ENCODE data around the gene ADM.

Gene ADM

DNA sequence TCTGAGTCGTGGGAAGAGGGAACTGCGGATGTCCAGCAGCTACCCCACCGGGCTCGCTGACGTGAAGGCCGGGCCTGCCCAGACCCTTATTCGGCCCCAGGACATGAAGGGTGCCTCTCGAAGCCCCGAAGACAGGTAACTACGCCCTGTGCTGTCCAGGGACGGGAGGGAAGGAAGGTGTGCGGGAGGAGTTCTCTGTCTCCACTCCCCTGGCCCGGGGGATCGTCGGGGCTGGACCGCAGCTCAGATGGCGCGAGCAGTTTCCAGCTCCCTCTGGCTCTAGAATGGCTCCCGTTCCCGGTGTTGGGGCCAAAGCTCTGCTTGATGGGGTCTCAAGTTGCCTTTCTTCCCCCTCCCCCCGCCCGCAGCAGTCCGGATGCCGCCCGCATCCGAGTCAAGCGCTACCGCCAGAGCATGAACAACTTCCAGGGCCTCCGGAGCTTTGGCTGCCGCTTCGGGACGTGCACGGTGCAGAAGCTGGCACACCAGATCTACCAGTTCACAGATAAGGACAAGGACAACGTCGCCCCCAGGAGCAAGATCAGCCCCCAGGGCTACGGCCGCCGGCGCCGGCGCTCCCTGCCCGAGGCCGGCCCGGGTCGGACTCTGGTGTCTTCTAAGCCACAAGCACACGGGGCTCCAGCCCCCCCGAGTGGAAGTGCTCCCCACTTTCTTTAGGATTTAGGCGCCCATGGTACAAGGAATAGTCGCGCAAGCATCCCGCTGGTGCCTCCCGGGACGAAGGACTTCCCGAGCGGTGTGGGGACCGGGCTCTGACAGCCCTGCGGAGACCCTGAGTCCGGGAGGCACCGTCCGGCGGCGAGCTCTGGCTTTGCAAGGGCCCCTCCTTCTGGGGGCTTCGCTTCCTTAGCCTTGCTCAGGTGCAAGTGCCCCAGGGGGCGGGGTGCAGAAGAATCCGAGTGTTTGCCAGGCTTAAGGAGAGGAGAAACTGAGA is 1.4 kb downstream of the ADM start:
- TF ChIP-seq, protein P1, sequence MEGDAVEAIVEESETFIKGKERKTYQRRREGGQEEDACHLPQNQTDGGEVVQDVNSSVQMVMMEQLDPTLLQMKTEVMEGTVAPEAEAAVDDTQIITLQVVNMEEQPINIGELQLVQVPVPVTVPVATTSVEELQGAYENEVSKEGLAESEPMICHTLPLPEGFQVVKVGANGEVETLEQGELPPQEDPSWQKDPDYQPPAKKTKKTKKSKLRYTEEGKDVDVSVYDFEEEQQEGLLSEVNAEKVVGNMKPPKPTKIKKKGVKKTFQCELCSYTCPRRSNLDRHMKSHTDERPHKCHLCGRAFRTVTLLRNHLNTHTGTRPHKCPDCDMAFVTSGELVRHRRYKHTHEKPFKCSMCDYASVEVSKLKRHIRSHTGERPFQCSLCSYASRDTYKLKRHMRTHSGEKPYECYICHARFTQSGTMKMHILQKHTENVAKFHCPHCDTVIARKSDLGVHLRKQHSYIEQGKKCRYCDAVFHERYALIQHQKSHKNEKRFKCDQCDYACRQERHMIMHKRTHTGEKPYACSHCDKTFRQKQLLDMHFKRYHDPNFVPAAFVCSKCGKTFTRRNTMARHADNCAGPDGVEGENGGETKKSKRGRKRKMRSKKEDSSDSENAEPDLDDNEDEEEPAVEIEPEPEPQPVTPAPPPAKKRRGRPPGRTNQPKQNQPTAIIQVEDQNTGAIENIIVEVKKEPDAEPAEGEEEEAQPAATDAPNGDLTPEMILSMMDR (conservative IDR thresholded peaks at IDR 0.05; ENCODE audit: control insufficient read depth, insufficient read depth, low read depth, low read length) = no peak
- DNase-seq (ENCODE audit: low read depth) = no peak
- peak overlapping the region; percentile 98 for H3K4me3 ChIP-seq (ENCODE audit: control insufficient read depth, low read depth, low read length)

DNA sequence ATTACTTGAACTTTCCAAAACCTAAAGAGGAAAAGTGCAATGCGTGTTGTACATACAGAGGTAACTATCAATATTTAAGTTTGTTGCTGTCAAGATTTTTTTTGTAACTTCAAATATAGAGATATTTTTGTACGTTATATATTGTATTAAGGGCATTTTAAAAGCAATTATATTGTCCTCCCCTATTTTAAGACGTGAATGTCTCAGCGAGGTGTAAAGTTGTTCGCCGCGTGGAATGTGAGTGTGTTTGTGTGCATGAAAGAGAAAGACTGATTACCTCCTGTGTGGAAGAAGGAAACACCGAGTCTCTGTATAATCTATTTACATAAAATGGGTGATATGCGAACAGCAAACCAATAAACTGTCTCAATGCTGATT is 2.1 kb downstream of the ADM start:
- H3K4me3 ChIP-seq (ENCODE audit: control insufficient read depth, low read depth, low read length) = peak overlapping the region; percentile 98
- no peak for DNase-seq (ENCODE audit: low read depth)
- TF ChIP-seq, protein P1 (conservative IDR thresholded peaks at IDR 0.05; ENCODE audit: control insufficient read depth, insufficient read depth, low read depth, low read length) = no peak

DNA sequence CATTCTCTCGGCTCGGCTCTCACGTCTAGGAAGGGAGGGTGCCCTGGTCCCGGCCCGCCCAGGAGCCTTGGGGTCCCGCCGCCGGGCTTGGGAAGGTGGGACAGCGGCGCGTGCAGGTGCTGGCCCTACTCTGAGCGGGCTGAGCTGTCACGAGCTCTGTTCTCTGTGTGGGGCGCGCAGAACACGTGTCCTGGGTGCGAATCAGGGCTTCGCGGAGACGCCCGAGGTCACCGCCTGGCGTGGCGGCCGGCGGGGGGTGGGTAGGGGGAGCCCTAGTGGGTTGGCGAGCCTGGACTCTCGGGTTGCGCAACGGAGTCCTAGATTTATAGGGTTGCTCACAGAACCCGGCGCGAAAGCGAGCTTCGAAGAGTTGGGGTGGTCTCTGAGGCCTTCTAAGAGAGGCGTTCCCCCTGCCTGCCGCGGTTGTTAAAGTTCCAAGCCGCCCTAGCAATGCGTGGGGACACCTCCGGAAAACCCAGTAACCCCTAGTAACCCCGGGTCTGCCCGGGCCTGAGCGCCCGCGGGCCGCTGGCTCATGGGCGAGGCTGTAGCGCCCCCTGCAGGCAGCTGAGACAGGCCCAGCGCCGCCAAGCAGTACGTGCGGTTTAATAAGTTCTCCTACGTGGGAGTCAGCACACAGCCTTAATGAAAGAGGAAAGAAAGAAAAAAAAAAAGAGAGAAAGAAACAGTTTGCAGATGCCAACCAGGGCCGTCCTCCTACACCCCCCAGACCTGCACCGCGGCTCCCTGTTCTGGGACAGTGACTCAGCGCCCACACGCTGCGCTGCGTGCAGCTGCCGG is 2.7 kb downstream of the ADM start:
- DNase-seq (ENCODE audit: low read depth) = peak; percentile 92
- TF ChIP-seq, protein P1 (conservative IDR thresholded peaks at IDR 0.05; ENCODE audit: control insufficient read depth, insufficient read depth, low read depth, low read length) = peak; percentile 71
- H3K4me3 ChIP-seq (ENCODE audit: control insufficient read depth, low read depth, low read length) = peak overlapping the region; percentile 98

- peak overlapping the region; percentile 98 for H3K4me3 ChIP-seq (ENCODE audit: control insufficient read depth, low read depth, low read length)
- no peak for DNase-seq (ENCODE audit: low read depth)
- TF ChIP-seq, protein P1 (conservative IDR thresholded peaks at IDR 0.05; ENCODE audit: control insufficient read depth, insufficient read depth, low read depth, low read length) = no peak
Measured at GRCh38 chr11:10308201-10308954, 3.5 kb downstream of the ADM start.

DNA sequence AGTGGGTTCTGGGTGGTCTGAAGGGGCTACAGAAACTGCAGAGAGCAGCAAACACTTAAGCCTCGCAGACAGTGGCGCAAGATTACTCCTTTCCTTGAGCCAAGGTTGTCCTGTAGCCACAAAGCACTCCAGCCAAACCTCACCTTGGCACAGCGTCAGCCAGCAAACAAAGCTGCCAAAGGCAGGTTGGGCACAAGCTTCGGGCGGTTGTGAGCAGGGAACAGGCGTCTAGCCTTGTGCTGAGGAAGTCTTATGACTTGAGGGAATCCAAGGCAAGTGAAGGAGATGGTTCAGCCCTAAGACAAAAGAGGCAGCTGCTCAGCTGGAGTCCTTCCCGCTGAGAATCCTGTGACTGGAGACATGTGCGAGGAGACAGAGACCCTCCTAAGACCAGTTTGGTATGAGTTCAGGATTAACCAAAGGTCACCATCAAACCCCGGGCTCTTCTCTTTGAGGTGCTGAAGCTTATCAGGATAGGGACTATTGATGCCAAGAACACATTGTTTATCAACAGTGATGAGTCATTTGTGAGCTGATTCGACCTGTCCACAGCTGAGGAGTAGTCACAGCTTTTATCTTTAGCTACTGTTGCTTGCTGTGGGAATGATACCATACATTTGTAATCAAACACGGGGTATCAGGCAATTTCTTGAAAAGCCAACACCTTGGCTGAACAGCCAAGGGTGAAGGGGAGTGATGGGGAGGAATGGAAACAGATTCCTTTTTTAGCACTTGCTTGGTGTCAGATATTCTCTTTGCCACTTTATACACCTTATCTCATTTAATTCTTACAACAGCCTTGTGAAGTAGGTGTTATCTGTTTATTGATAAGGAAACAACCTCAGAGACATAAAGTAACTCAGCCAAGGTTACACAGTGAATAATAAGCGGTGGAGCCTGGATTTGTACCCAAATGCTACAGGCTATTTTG is 4.6 kb downstream of the ADM start:
- peak; percentile 78 for DNase-seq (ENCODE audit: low read depth)
- H3K4me3 ChIP-seq (ENCODE audit: control insufficient read depth, low read depth, low read length) = no peak overlapping the region
- TF ChIP-seq, protein P1 (conservative IDR thresholded peaks at IDR 0.05; ENCODE audit: control insufficient read depth, insufficient read depth, low read depth, low read length) = no peak
